SJSA1 (cell line): Measurements from ENCODE around the gene ARHGEF28. TPM values are rescaled to one million over a fixed set of nuclear protein-coding genes. Genes with fewer than 3 reads are reported as not detected.

Experiments
- DNase-seq, 2 experiments: peaks; one replicate each; pipeline ENCODE4 v3.0.0-alpha.2; 2015 to 2020; ENCODE audit warnings: low spot score in 2 of 2, low read depth in 1 of 2
- H3K27ac ChIP-seq: fragments of 250-450 bp; sonication (Bioruptor Pico); 2 replicates; pipeline ENCODE4 v1.5.1; 2020; ENCODE audit warnings: mild to moderate bottlenecking, moderate library complexity
- H3K27me3 ChIP-seq: fragments of 250-450 bp; sonication (Bioruptor Pico); replicated peaks from 2 replicates; pipeline ENCODE4 v1.5.1; 2020; ENCODE audit warnings: mild to moderate bottlenecking, moderate library complexity
- H3K36me3 ChIP-seq: fragments of 250-450 bp; sonication (Bioruptor Pico); 2 replicates; pipeline ENCODE4 v1.5.1; 2020; ENCODE audit warnings: mild to moderate bottlenecking
- H3K4me1 ChIP-seq: fragments of 250-450 bp; sonication (Bioruptor Pico); replicated peaks from 2 replicates; pipeline ENCODE4 v1.6.1; 2021; ENCODE audit warnings: mild to moderate bottlenecking
- H3K4me3 ChIP-seq: fragments of 250-450 bp; sonication (Bioruptor Pico); 2 replicates; pipeline ENCODE4 v1.5.1; 2020; ENCODE audit warnings: mild to moderate bottlenecking
- H3K9me3 ChIP-seq: fragments of 250-450 bp; sonication (Bioruptor Pico); replicated peaks from 2 replicates; pipeline ENCODE4 v1.5.1; 2020; ENCODE audit warnings: mild to moderate bottlenecking
- total RNA-seq: library from RNA; depleted of rRNA; stranded (reverse); fragments of >200 nt; shearing (Covaris generic); gene quantifications from 2 replicates; pipeline ENCODE4 v1.2.3, GENCODE V29; 2014; rRNA removed

The ARHGEF28 gene, protein sequence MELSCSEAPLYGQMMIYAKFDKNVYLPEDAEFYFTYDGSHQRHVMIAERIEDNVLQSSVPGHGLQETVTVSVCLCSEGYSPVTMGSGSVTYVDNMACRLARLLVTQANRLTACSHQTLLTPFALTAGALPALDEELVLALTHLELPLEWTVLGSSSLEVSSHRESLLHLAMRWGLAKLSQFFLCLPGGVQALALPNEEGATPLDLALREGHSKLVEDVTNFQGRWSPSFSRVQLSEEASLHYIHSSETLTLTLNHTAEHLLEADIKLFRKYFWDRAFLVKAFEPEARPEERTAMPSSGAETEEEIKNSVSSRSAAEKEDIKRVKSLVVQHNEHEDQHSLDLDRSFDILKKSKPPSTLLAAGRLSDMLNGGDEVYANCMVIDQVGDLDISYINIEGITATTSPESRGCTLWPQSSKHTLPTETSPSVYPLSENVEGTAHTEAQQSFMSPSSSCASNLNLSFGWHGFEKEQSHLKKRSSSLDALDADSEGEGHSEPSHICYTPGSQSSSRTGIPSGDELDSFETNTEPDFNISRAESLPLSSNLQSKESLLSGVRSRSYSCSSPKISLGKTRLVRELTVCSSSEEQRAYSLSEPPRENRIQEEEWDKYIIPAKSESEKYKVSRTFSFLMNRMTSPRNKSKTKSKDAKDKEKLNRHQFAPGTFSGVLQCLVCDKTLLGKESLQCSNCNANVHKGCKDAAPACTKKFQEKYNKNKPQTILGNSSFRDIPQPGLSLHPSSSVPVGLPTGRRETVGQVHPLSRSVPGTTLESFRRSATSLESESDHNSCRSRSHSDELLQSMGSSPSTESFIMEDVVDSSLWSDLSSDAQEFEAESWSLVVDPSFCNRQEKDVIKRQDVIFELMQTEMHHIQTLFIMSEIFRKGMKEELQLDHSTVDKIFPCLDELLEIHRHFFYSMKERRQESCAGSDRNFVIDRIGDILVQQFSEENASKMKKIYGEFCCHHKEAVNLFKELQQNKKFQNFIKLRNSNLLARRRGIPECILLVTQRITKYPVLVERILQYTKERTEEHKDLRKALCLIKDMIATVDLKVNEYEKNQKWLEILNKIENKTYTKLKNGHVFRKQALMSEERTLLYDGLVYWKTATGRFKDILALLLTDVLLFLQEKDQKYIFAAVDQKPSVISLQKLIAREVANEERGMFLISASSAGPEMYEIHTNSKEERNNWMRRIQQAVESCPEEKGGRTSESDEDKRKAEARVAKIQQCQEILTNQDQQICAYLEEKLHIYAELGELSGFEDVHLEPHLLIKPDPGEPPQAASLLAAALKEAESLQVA (N-terminal part only)
- total RNA-seq, result 13.6 and 20.2 TPM in 2 replicates

DNA sequence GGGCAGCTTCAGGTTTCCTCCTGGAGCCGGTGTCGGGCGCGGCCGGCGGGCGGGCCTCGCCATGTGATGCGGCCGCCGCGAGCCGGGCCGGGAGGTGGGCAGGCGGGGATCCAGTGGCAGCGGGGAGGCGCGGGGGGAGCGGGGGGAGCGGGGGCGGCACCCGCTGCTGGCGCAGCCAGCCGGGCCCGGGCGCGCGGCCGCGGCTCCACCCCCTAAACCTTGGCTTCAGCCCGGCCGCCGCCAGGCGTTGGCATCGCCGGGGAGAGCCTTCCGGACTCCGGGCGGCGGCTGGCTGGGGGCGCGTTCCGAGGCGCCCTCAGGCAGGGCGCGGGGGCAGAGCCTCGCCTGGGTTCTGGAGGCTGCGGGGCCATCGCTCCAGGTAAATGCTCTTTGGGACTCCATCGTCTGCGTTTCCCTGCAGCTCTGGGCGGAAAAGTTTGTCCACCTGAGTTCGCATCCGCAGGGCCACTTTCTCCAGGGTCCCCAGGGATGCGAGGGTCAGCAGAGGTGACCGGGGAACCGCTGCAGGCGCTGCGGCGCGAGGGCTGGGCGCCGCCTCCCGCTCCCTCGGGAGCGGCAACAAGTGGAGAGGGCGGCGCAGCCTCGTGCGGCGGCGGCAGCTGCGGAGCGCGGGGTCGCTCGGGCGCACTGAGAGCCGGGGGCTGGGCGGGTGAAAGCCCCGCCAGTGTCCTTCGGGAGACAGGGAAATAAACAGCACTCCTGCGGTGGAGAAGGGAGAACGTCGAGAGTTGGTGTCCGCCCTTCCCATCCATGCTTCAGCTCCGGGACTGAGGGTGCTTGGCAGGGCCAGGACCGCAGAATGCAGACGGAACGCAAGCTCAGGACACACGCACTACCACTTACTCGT is at the start of gene ARHGEF28:
ARHGEF28 (plus strand) TSS at position 253 of the 868 bp plus-strand sequence. CDS start 58,656 bp downstream, outside the sequence.
- peak within 1 kb of the TSS; percentile 81 for H3K4me3 ChIP-seq
- H3K4me1 ChIP-seq, result peaks cover 29% of the 10 kb centered on the region
- H3K36me3 ChIP-seq, result peaks cover 9% of the 10 kb centered on the region; the same call in 1 of the 2 replicates
- DNase-seq, result peak; percentile 75 to 76
- no peaks in the 10 kb centered on the region for H3K9me3 ChIP-seq
- H3K27me3 ChIP-seq, result no peaks in the 10 kb centered on the region
- peak within 1 kb of the TSS; percentile 89 for H3K27ac ChIP-seq

DNA sequence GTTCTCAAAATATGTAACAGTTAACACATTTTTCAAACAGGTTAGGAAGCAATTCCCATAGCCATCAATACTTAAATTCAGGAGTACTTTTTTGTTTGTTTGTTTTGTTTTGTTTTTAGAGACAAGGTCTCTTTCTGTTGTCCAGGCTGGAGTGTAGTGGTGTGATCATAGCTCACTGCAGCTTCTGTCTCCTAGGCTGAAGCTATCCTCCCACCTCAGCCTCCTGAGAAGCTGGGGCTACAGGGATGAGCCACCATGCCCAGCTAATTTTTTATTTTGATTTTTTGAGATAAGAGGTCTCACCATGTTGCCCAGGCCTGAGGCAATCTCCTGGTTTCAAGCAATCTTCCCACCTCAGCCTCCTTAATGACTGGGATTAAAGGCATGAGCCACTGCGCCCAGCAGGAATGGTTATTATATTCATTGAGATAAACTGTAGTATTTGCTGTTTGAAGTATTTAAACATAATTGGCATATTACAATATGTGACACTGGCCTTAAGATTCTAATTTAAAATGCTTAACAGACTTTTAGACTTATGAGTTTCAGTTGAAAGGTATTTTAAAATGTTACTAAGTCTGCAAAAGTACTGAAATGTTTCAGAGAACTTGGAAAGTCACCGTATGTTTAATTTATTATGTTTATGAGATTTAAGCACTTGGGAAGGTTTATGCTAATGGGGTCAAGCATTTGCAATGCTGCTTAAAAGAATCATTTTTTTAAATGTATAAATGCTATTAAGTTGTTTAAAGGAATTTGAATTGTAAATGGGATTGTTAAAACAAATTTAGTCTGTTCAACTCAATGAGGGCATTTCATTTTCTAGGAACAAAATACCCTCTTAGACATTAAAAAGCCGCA is 43.5 kb upstream of the ARHGEF28 start:
- H3K27ac ChIP-seq, result no peak overlapping the region
- DNase-seq, result no peak
- no peak overlapping the region for H3K4me3 ChIP-seq
- H3K36me3 ChIP-seq, result peaks cover 31% of the 10 kb centered on the region
- H3K4me1 ChIP-seq, result no peaks in the 10 kb centered on the region
- H3K9me3 ChIP-seq, result no peaks in the 10 kb centered on the region
- H3K27me3 ChIP-seq, result no peaks in the 10 kb centered on the region

- peaks cover 16% of the 10 kb centered on the region for H3K4me1 ChIP-seq
- no peak for DNase-seq
- H3K27me3 ChIP-seq, result no peaks in the 10 kb centered on the region
- H3K4me3 ChIP-seq, result no peak overlapping the region
- H3K27ac ChIP-seq, result no peak overlapping the region
- peaks cover 1% of the 10 kb centered on the region; the same call in 1 of the 2 replicates for H3K36me3 ChIP-seq
- H3K9me3 ChIP-seq, result no peaks in the 10 kb centered on the region
These were observed 38.1 kb upstream of the ARHGEF28 start for GRCh38 chr5:73587923-73588322.

- no peaks in the 10 kb centered on the region for H3K27me3 ChIP-seq
- H3K4me1 ChIP-seq, result peaks cover 27% of the 10 kb centered on the region
- no peaks in the 10 kb centered on the region for H3K9me3 ChIP-seq
- H3K4me3 ChIP-seq, result no peak overlapping the region
- H3K36me3 ChIP-seq, result no peaks in the 10 kb centered on the region
- peak; percentile 63 to 68 for DNase-seq
- H3K27ac ChIP-seq, result no peak overlapping the region
These were observed 34.8 kb upstream of the ARHGEF28 start for GRCh38 chr5:73591102-73591695.

- peak; percentile 51 to 57 for DNase-seq
- H3K27ac ChIP-seq, result peak overlapping the region; percentile 14; the same call in 1 of the 2 replicates
- H3K27me3 ChIP-seq, result no peaks in the 10 kb centered on the region
These were observed 34.1 kb upstream of the ARHGEF28 start for GRCh38 chr5:73591698-73592501.

GRCh38 chr5:73592551-73592950 is 33.4 kb upstream of the ARHGEF28 start:
- Histone ChIP-seq H3K9me3 (no peaks in the 10 kb centered on the region), H3K4me1 (peaks cover 27% of the 10 kb centered on the region), H3K27ac (peak overlapping the region; percentile 47), H3K4me3 (no peak overlapping the region), H3K27me3 (no peaks in the 10 kb centered on the region), H3K36me3 (no peaks in the 10 kb centered on the region)
- DNase-seq, result peak in 1 of 2 experiments; percentile 65

More at GRCh38 chr5:73591698-73592501, 34.1 kb upstream of the ARHGEF28 start:
- Histone ChIP-seq H3K4me3 (no peak overlapping the region), H3K4me1 (peaks cover 27% of the 10 kb centered on the region), H3K36me3 (no peaks in the 10 kb centered on the region), H3K9me3 (no peaks in the 10 kb centered on the region)

GRCh38 chr5:73596705-73597328 is 29.2 kb upstream of the ARHGEF28 start:
- H3K4me3 ChIP-seq, result no peak overlapping the region
- peaks cover 3% of the 10 kb centered on the region; the same call in 1 of the 2 replicates for H3K9me3 ChIP-seq
- H3K27me3 ChIP-seq, result no peaks in the 10 kb centered on the region
- peaks cover 33% of the 10 kb centered on the region for H3K4me1 ChIP-seq
- no peak overlapping the region for H3K27ac ChIP-seq
- no peaks in the 10 kb centered on the region for H3K36me3 ChIP-seq
- peak; percentile 24 to 50 for DNase-seq

GRCh38 chr5:73599380-73599779 is 26.6 kb upstream of the ARHGEF28 start:
- Histone ChIP-seq H3K36me3 (no peaks in the 10 kb centered on the region), H3K4me1 (peaks cover 11% of the 10 kb centered on the region), H3K9me3 (peaks cover 3% of the 10 kb centered on the region; the same call in 1 of the 2 replicates), H3K4me3 (no peak overlapping the region), H3K27ac (no peak overlapping the region), H3K27me3 (no peaks in the 10 kb centered on the region)
- no peak for DNase-seq

- Histone ChIP-seq H3K9me3 (peaks cover 3% of the 10 kb centered on the region; the same call in 1 of the 2 replicates), H3K27ac (no peak overlapping the region), H3K4me1 (peaks cover 29% of the 10 kb centered on the region), H3K36me3 (no peaks in the 10 kb centered on the region), H3K27me3 (no peaks in the 10 kb centered on the region), H3K4me3 (no peak overlapping the region)
- no peak for DNase-seq
These were observed 22.0 kb upstream of the ARHGEF28 start for GRCh38 chr5:73603998-73604397.

- H3K4me1 ChIP-seq, result peaks cover 21% of the 10 kb centered on the region
- H3K27me3 ChIP-seq, result no peaks in the 10 kb centered on the region
- no peak overlapping the region for H3K4me3 ChIP-seq
- H3K27ac ChIP-seq, result no peak overlapping the region
- no peaks in the 10 kb centered on the region for H3K36me3 ChIP-seq
- H3K9me3 ChIP-seq, result peaks cover 3% of the 10 kb centered on the region; the same call in 1 of the 2 replicates
- DNase-seq, result no peak
These were observed 20.5 kb upstream of the ARHGEF28 start for GRCh38 chr5:73605223-73606087.
